Raji (cell line): ENCODE results near the gene RIPOR3.

Experiments used
- POLR2A ChIP-seq: IDR thresholded peaks from 2 replicates; pipeline ENCODE4 v1.6.1; 2011; ENCODE audit warnings: low read depth, low read length, control low read depth; ENCODE audit not compliant: insufficient read depth

Gene RIPOR3

GRCh38 chr20:50634191-50634590 is 57.2 kb downstream of the RIPOR3 start:
- TF ChIP-seq POLR2A, result no peak

GRCh38 chr20:50633361-50633760 is 58.0 kb downstream of the RIPOR3 start:
- TF ChIP-seq POLR2A, result no peak

- no peak for TF ChIP-seq POLR2A
Measured at GRCh38 chr20:50632701-50633100, 58.6 kb downstream of the RIPOR3 start.

- TF ChIP-seq POLR2A, result no peak
Measured at GRCh38 chr20:50632236-50632635, 59.1 kb downstream of the RIPOR3 start.

GRCh38 chr20:50630578-50631263 is 60.6 kb downstream of the RIPOR3 start:
- no peak for TF ChIP-seq POLR2A

GRCh38 chr20:50629670-50630045 is 61.7 kb downstream of the RIPOR3 start:
- no peak for TF ChIP-seq POLR2A

- no peak for TF ChIP-seq POLR2A
Measured at GRCh38 chr20:50628853-50629669, 62.3 kb downstream of the RIPOR3 start.

- TF ChIP-seq POLR2A, result no peak
Measured at GRCh38 chr20:50628332-50628731, 63.0 kb downstream of the RIPOR3 start.

GRCh38 chr20:50627747-50628146 is 63.6 kb downstream of the RIPOR3 start:
- TF ChIP-seq POLR2A, result no peak

GRCh38 chr20:50625986-50626677 is 65.2 kb downstream of the RIPOR3 start:
- TF ChIP-seq POLR2A, result no peak

- no peak for TF ChIP-seq POLR2A
Measured at GRCh38 chr20:50624351-50625016, 66.9 kb downstream of the RIPOR3 start.

GRCh38 chr20:50621068-50621665 is 70.2 kb downstream of the RIPOR3 start:
- TF ChIP-seq POLR2A, result no peak

GRCh38 chr20:50618537-50618936 is 72.8 kb downstream of the RIPOR3 start:
- no peak for TF ChIP-seq POLR2A

- TF ChIP-seq POLR2A, result no peak
Measured at GRCh38 chr20:50617022-50617421, 74.3 kb downstream of the RIPOR3 start.

- no peak for TF ChIP-seq POLR2A
Measured at GRCh38 chr20:50615407-50615806, 75.9 kb downstream of the RIPOR3 start.
